Colonic mucosa (tissue), 4 donors: ENCODE data around the gene ACBD6. TPM values are rescaled to one million over a fixed set of nuclear protein-coding genes. Genes with fewer than 3 reads are reported as not detected.
A peak's percentile ranks its signal among the peaks of the same experiment; 100 is the strongest.

Experiments used
- DNase-seq: peaks from one replicate; pipeline ENCODE4 v3.0.0-alpha.2; 2020
- H3K27ac ChIP-seq: fragments of 200-600 bp; one replicate; pipeline ENCODE4 v1.8.0; 2021
- H3K27me3 ChIP-seq: fragments of 200-600 bp; one replicate; pipeline ENCODE4 v1.8.0; 2021
- H3K36me3 ChIP-seq: fragments of 200-600 bp; one replicate; pipeline ENCODE4 v1.8.0; 2021
- H3K4me1 ChIP-seq: fragments of 200-600 bp; one replicate; pipeline ENCODE4 v1.8.0; 2021; ENCODE audit warnings: mild to moderate bottlenecking
- H3K4me3 ChIP-seq: fragments of 200-600 bp; one replicate; pipeline ENCODE4 v1.8.0; 2021
- H3K9ac ChIP-seq, 2 donors: one replicate each; pipeline ENCODE4 v1.7.0; 2013; ENCODE audit warnings: control low read depth in 2 of 2, low read depth in 2 of 2, low read length in 2 of 2
- H3K9me3 ChIP-seq: fragments of 200-600 bp; one replicate; pipeline ENCODE4 v1.8.0; 2021
- intact Hi-C: fragments of 100-400 bp; cut with DNase I; formaldehyde crosslinking; loops from one replicate; pipeline ENCODE4 v1.14.1; 2022
- total RNA-seq, 2 donors: library from RNA; stranded (reverse); fragmentation: NEBNext Ultra II Directional in 1 of 2; extraction: Animal tissue kit (Norgen Biotek cat#: 25700) in 1 of 2; gene quantifications; one replicate each; pipeline ENCODE4 v1.2.1, GENCODE V29; 2021
- TF ChIP-seq, protein P1 (sequence below): fragments of 200-600 bp; IDR thresholded peaks from one replicate; pipeline ENCODE4 v1.8.0; 2022; ENCODE audit warnings: antibody characterized with exemption, mild to moderate bottlenecking
- donor health status: healthy.
- donor health status: DM: no; HTN: no; CAD: no.
- donor health status: DM: no; HTN: no; CAD: no.

Gene ACBD6
- total RNA-seq, 2 donors from 2014 or later, result 16.1 to 25.8 TPM

- Histone ChIP-seq H3K9ac (no peak overlapping the region), H3K4me1 (no peaks in the 10 kb centered on the region), H3K27me3 (no peaks in the 10 kb centered on the region), H3K27ac (no peak overlapping the region), H3K9me3 (no peaks in the 10 kb centered on the region), H3K4me3 (no peak overlapping the region), H3K36me3 (no peaks in the 10 kb centered on the region)
- TF ChIP-seq, protein P1, sequence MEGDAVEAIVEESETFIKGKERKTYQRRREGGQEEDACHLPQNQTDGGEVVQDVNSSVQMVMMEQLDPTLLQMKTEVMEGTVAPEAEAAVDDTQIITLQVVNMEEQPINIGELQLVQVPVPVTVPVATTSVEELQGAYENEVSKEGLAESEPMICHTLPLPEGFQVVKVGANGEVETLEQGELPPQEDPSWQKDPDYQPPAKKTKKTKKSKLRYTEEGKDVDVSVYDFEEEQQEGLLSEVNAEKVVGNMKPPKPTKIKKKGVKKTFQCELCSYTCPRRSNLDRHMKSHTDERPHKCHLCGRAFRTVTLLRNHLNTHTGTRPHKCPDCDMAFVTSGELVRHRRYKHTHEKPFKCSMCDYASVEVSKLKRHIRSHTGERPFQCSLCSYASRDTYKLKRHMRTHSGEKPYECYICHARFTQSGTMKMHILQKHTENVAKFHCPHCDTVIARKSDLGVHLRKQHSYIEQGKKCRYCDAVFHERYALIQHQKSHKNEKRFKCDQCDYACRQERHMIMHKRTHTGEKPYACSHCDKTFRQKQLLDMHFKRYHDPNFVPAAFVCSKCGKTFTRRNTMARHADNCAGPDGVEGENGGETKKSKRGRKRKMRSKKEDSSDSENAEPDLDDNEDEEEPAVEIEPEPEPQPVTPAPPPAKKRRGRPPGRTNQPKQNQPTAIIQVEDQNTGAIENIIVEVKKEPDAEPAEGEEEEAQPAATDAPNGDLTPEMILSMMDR, result no peak
- peak; percentile 20 for DNase-seq
- intact Hi-C loops, result loop anchor here (5.0 to 10.0 kb wide), 3 partner anchors 94 to 332 kb away; no protein-coding TSS in a partner anchor
These were observed 28.1 kb upstream of the ACBD6 start for GRCh38 chr1:180530501-180530900.

DNA sequence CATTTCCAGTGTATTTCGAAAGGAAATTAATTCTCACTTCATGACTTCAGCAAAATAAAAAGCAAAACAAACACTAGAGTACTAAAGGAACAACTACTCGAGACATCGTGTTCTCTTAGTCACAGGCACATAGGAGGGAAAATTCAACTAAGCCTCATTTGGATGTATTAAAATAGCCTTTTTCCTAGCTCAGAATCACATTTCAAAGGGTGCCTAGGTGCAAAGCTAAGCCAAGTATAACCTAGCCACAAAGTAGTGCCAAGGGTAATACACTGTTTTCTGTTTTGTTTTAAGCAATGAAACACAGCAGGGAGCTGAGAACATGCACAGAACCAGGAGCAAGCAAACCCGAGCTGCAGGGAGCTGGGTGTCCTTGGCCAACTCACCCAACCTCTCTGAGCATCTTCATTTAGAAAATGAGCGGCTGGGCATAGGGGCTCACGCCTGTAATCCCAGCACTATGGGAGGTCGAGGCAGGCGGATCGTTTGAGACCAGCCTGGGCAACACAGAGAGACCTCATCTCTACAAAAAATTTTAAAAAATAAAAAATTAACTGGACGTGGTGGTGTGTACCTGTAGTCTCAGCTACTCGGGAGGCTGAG lies 26.6 kb upstream of the ACBD6 start:
- Histone ChIP-seq H3K36me3 (no peaks in the 10 kb centered on the region), H3K27ac (no peak overlapping the region), H3K4me1 (no peaks in the 10 kb centered on the region), H3K27me3 (no peaks in the 10 kb centered on the region), H3K9me3 (no peaks in the 10 kb centered on the region), H3K4me3 (no peak overlapping the region), H3K9ac (no peak overlapping the region)
- no peak for DNase-seq
- TF ChIP-seq, protein P1, result no peak
- intact Hi-C loops, result loop anchor here (5.0 kb wide), 1 partner anchor 553 kb away; no protein-coding TSS in a partner anchor

- Histone ChIP-seq H3K27me3 (no peaks in the 10 kb centered on the region), H3K36me3 (no peaks in the 10 kb centered on the region), H3K27ac (no peak overlapping the region), H3K4me1 (no peaks in the 10 kb centered on the region), H3K9me3 (no peaks in the 10 kb centered on the region), H3K4me3 (no peak overlapping the region), H3K9ac (no peak overlapping the region)
- intact Hi-C loops, result loop anchor here (5.0 kb wide), 1 partner anchor 555 kb away; no protein-coding TSS in a partner anchor
- DNase-seq, result no peak
- TF ChIP-seq, protein P1, result no peak
These were observed 24.8 kb upstream of the ACBD6 start for GRCh38 chr1:180527101-180527669.

DNA sequence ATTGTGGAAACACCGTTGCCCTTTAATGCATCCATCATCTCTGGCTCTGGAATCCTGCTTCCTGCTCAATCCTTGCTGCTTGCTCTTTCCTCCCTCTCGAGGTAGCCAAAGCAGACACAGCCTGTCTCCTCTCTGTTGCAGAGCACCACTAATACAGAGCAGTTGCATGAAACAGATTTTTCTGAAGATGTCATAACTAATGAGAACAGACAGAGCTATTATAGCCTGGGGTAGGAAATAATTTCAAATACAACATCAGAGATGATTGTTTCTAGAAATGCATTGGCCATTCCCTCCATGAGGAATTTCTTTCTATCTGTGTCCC lies 23.3 kb upstream of the ACBD6 start:
- intact Hi-C loops, result loop anchor here (5.0 kb wide), 1 partner anchor 557 kb away; no protein-coding TSS in a partner anchor
- Histone ChIP-seq H3K9ac (no peak overlapping the region), H3K4me3 (no peak overlapping the region), H3K27ac (no peak overlapping the region), H3K4me1 (no peaks in the 10 kb centered on the region), H3K27me3 (no peaks in the 10 kb centered on the region), H3K36me3 (no peaks in the 10 kb centered on the region), H3K9me3 (no peaks in the 10 kb centered on the region)
- no peak for DNase-seq
- TF ChIP-seq, protein P1, result no peak

GRCh38 chr1:180524915-180525714 lies 22.7 kb upstream of the ACBD6 start:
- intact Hi-C loops, result loop anchor here (5.0 kb wide), 1 partner anchor 557 kb away; no protein-coding TSS in a partner anchor
- Histone ChIP-seq H3K4me3 (no peak overlapping the region), H3K9me3 (no peaks in the 10 kb centered on the region), H3K27ac (no peak overlapping the region), H3K36me3 (no peaks in the 10 kb centered on the region), H3K9ac (no peak overlapping the region), H3K4me1 (no peaks in the 10 kb centered on the region), H3K27me3 (no peaks in the 10 kb centered on the region)
- DNase-seq, result no peak
- TF ChIP-seq, protein P1, result no peak
